ENCODE results near the gene ST3GAL4. TPM values are rescaled to one million over a fixed set of nuclear protein-coding genes. Genes with fewer than 3 reads are reported as not detected.

The ST3GAL4 gene
- total and polyA plus RNA-seq, 2 experiments from 2014 or later: 27.3 to 53.3 TPM

DNA sequence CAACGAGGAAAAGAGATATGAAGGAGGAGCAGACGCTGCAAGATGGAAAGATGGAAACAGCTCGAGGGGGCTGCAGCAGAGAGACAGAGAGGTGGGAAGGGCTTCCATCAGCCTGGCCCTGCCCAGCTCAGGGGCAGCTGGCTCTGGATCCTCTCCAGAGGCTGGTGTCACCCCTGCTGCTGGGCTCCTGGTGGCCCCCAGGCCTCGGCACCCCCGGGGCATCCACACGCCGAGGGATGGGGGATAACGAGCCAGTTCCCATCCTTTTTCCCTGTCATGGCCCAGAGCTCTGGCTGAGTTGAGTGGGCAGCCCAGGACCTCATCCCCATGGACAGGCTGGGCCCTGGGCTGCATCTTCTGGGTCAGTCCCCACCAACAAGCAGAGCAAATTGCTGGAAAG lies 102.3 kb downstream of the ST3GAL4 start:
- Histone ChIP-seq H3K9me3 (ENCODE audit: low read depth) (no peaks in the 10 kb centered on the region), H3K27ac (no peak overlapping the region), H3K36me3 (ENCODE audit: low read depth) (no peaks in the 10 kb centered on the region), H3K9ac (no peak overlapping the region), H3K4me3 (no peak overlapping the region), H4K20me1 (ENCODE audit: insufficient read depth) (no peaks in the 10 kb centered on the region), H3K27me3 (replicated peaks; ENCODE audit: insufficient read depth) (no peaks in the 10 kb centered on the region), H3K79me2 (ENCODE audit: insufficient read depth) (no peaks in the 10 kb centered on the region), H3K4me2 (ENCODE audit: unreplicated experiment) (no peak overlapping the region), H3K4me1 (ENCODE audit: insufficient read depth) (0 out of 2 replicates have a peak, but pooled peaks cover 3% of the 10 kb centered on the region), H3F3A (ENCODE audit: insufficient read depth) (no peaks in the 10 kb centered on the region), H3K9me2 (ENCODE audit: insufficient read depth) (no peaks in the 10 kb centered on the region), H2AFZ (no peak overlapping the region)
- DNase-seq: no peak
- WGBS, 2 experiments (ENCODE audit: low coverage in 1 of 2, low lambda C conversion rate in 2 of 2, missing lambda C conversion rate in 2 of 2): 85 to 89% methylated on average over 7 to 8 of the region's 8 CpGs
- TF ChIP-seq EZH2 (IDR thresholded peaks at IDR 0.05; ENCODE audit: insufficient read depth, poor library complexity, severe bottlenecking) (no peak), EZH2phosphoT487 (IDR thresholded peaks at IDR 0.05; ENCODE audit: insufficient read depth, low read depth) (no peak)
- in situ Hi-C loops (cut with MboI): no loop called here

DNA sequence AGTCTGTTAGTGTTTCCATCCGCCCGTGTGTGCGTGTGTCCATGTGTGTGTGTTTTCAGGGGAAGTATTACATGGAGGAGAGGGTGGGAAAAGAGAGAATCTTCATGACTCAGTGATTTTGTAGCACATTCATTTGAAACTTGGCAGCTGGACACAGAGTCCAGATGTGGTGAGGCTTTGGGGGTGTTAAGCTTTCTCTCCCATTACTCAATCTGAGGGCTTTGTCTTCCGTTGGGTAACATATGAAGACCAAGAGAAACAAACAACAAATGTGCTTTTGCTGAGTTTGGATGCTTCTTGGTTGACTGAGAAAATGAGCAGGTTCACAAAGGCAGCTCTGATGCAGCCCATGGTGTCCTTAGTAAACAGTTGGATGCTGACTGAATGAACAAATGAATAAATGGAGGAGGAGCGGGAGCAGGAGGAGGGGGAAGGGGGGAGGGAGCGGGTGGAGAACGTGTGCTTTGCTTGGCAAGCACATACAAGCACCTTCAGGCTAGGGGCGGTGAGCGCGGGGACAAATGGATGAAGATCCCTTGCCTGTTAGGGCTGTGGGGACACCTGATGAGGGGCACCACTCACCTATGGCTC lies 104.3 kb downstream of the ST3GAL4 start:
- WGBS, 2 experiments (ENCODE audit: low coverage in 1 of 2, low lambda C conversion rate in 2 of 2, missing lambda C conversion rate in 2 of 2): 49 to 51% methylated on average over 7 to 10 of the region's 10 CpGs
- H3K9ac ChIP-seq: no peak overlapping the region
- peak; percentile 78 for DNase-seq

GRCh38 chr11:126460417-126461095 lies 105.1 kb downstream of the ST3GAL4 start:
- Histone ChIP-seq H3K4me3 (no peak overlapping the region), H3K4me1 (ENCODE audit: insufficient read depth) (peaks cover 3% of the 10 kb centered on the region; the same call in 1 of the 2 replicates), H3K36me3 (ENCODE audit: low read depth) (no peaks in the 10 kb centered on the region), H3K9me3 (ENCODE audit: low read depth) (no peaks in the 10 kb centered on the region), H3K9ac (no peak overlapping the region), H2AFZ (no peak overlapping the region), H4K20me1 (ENCODE audit: insufficient read depth) (no peaks in the 10 kb centered on the region), H3K9me2 (ENCODE audit: insufficient read depth) (no peaks in the 10 kb centered on the region), H3K79me2 (ENCODE audit: insufficient read depth) (no peaks in the 10 kb centered on the region), H3K4me2 (ENCODE audit: unreplicated experiment) (no peak overlapping the region), H3K27ac (no peak overlapping the region), H3F3A (ENCODE audit: insufficient read depth) (no peaks in the 10 kb centered on the region), H3K27me3 (replicated peaks; ENCODE audit: insufficient read depth) (no peaks in the 10 kb centered on the region)
- DNase-seq: no peak
- WGBS, 2 experiments (ENCODE audit: low coverage in 1 of 2, low lambda C conversion rate in 2 of 2, missing lambda C conversion rate in 2 of 2): 88 to 91% methylated on average over 15 of the region's 15 CpGs
- TF ChIP-seq EZH2 (IDR thresholded peaks at IDR 0.05; ENCODE audit: insufficient read depth, poor library complexity, severe bottlenecking) (no peak), EZH2phosphoT487 (IDR thresholded peaks at IDR 0.05; ENCODE audit: insufficient read depth, low read depth) (no peak)
- in situ Hi-C loops (cut with MboI): no loop called here

More for the DNA sequence above, 104.3 kb downstream of the ST3GAL4 start:
- H3K4me2 ChIP-seq (ENCODE audit: unreplicated experiment): no peak overlapping the region
- H3F3A ChIP-seq (ENCODE audit: insufficient read depth): no peaks in the 10 kb centered on the region
- no peaks in the 10 kb centered on the region for H3K9me2 ChIP-seq (ENCODE audit: insufficient read depth)
- no peaks in the 10 kb centered on the region for H3K9me3 ChIP-seq (ENCODE audit: low read depth)
- no peak overlapping the region for H2AFZ ChIP-seq
- H3K4me1 ChIP-seq (ENCODE audit: insufficient read depth): 0 out of 2 replicates have a peak, but pooled peaks cover 3% of the 10 kb centered on the region
- no peaks in the 10 kb centered on the region for H4K20me1 ChIP-seq (ENCODE audit: insufficient read depth)
- no peak overlapping the region for H3K27ac ChIP-seq
- H3K27me3 ChIP-seq (replicated peaks; ENCODE audit: insufficient read depth): no peaks in the 10 kb centered on the region
- in situ Hi-C loops (cut with MboI): no loop called here
- no peaks in the 10 kb centered on the region for H3K36me3 ChIP-seq (ENCODE audit: low read depth)
- no peak overlapping the region for H3K4me3 ChIP-seq
- H3K79me2 ChIP-seq (ENCODE audit: insufficient read depth): no peaks in the 10 kb centered on the region
- TF ChIP-seq EZH2 (IDR thresholded peaks at IDR 0.05; ENCODE audit: insufficient read depth, poor library complexity, severe bottlenecking): no peak
- TF ChIP-seq EZH2phosphoT487 (IDR thresholded peaks at IDR 0.05; ENCODE audit: insufficient read depth, low read depth): no peak

GRCh38 chr11:126461096-126461440 lies 105.6 kb downstream of the ST3GAL4 start:
- no peak overlapping the region for H3K4me3 ChIP-seq
- H3K4me2 ChIP-seq (ENCODE audit: unreplicated experiment): no peak overlapping the region
- no peaks in the 10 kb centered on the region for H3K36me3 ChIP-seq (ENCODE audit: low read depth)
- H4K20me1 ChIP-seq (ENCODE audit: insufficient read depth): no peaks in the 10 kb centered on the region
- H3K4me1 ChIP-seq (ENCODE audit: insufficient read depth): peaks cover 3% of the 10 kb centered on the region; the same call in 1 of the 2 replicates
- no peaks in the 10 kb centered on the region for H3K79me2 ChIP-seq (ENCODE audit: insufficient read depth)
- H2AFZ ChIP-seq: no peak overlapping the region
- H3K27me3 ChIP-seq (replicated peaks; ENCODE audit: insufficient read depth): no peaks in the 10 kb centered on the region
- no peak for DNase-seq
- no peak for TF ChIP-seq EZH2 (IDR thresholded peaks at IDR 0.05; ENCODE audit: insufficient read depth, poor library complexity, severe bottlenecking)
- no peak for TF ChIP-seq EZH2phosphoT487 (IDR thresholded peaks at IDR 0.05; ENCODE audit: insufficient read depth, low read depth)
- no peaks in the 10 kb centered on the region for H3F3A ChIP-seq (ENCODE audit: insufficient read depth)
- in situ Hi-C loops (cut with MboI): no loop called here
- 88 to 94% methylated on average over 8 of the region's 8 CpGs for WGBS, 2 experiments (ENCODE audit: low coverage in 1 of 2, low lambda C conversion rate in 2 of 2, missing lambda C conversion rate in 2 of 2)
- no peaks in the 10 kb centered on the region for H3K9me2 ChIP-seq (ENCODE audit: insufficient read depth)
- no peak overlapping the region for H3K9ac ChIP-seq
- no peak overlapping the region for H3K27ac ChIP-seq
- H3K9me3 ChIP-seq (ENCODE audit: low read depth): no peaks in the 10 kb centered on the region

All from GM23248 (cell line).